ENCODE results near the gene CDYL.
"Not testable (repeated sequence)": the region's sequence is repeated elsewhere in the genome, so short reads cannot be mapped to it uniquely, and the experiment has no call there.

CDYL gene

DNA sequence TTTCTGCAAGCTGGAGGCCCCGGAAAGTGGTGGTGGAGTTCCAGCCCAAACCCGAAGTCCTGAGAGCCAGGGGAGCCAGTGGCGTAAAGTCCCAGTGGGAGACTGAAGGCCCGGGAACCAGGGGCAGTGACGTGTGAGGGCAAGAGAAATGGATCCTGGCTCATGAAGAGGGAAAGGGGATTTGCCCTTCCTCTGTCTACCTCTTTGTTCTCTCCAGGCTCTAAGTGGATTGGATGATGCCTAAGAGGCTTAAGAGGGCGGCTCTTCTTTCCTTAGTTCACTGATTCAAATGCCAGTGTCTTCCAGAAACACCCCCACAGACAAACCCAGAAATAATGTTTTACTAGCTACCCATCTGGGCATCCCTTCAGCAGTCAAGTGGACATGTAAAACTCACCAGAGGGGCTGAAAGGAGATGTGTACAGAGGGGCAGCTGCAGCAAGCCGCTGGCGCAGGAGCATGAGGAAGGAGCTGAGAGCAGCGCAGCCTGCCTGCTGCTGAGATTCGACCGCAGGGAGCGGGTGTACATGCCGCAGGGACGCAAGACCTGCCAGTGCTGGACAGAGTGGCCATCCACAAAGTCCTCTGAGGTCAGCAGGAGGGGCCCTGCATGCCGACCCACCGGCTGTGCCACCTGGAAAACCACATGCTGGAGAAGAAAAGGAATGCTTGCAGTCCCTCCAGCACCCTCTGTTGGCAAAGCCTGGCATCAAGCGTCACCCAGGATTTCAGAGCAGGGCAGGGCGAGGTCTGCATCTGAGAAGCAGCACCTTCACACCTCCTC, 29.5 kb downstream of the CDYL start:
- peak; percentile 11 for DNase-seq

DNA sequence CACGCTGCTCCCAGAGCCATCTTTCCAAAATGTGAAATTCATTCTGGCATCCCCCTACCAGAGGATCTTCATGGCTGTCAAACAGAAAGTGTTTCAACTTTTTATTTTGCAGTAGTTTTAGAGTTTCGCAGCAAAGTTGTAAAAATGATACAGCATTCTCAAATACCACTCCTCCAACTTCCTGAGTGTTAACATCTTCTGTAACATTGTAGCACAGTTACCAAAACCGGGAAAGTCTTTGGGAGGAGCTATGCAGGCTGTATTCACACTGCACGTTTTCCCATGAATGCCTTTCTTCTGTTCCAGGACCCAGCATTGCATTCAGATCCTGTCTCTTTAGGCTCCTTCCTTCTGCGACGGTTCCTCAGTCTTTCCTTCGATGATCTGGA, 30.1 kb downstream of the CDYL start:
- no peak for DNase-seq

DNA sequence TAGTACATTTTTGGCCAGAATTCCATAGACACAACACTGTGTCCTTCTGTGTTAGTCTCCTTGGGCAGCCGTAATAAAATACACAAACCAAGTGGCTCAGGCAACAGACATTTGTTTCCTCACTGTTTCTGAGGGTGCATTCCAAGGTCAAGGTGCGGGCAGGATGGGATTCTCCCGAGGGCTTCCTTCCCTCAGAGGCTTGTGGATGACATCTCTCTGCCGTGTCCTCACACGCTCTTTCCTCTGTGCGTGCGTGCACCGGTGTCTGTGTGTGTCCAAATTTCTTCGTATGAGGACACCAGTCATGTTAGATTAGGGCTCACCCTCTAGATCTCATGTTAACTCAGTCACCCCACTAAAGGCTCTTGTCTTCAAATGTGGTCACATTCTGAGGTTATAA, 30.6 kb downstream of the CDYL start:
- DNase-seq: no peak

DNA sequence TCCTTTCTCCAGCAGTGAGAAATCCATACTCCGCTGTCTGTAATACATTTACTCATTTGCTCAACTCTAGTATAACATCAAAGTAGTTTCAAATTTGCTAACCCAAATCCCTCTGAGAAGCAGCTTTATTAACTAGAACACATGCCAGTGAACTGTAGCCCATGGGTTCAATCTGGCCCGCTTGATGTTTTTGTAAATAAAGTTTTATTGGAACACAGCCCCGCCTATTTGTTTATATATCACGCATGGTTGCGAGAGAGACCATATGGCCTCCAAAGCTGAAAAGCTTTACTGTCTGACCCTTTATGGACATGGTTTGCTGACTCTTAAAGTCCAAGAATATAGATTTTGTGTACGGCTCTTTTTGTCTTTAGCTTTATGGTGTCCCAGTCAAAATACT, 32.2 kb downstream of the CDYL start:
- no peak for DNase-seq

DNA sequence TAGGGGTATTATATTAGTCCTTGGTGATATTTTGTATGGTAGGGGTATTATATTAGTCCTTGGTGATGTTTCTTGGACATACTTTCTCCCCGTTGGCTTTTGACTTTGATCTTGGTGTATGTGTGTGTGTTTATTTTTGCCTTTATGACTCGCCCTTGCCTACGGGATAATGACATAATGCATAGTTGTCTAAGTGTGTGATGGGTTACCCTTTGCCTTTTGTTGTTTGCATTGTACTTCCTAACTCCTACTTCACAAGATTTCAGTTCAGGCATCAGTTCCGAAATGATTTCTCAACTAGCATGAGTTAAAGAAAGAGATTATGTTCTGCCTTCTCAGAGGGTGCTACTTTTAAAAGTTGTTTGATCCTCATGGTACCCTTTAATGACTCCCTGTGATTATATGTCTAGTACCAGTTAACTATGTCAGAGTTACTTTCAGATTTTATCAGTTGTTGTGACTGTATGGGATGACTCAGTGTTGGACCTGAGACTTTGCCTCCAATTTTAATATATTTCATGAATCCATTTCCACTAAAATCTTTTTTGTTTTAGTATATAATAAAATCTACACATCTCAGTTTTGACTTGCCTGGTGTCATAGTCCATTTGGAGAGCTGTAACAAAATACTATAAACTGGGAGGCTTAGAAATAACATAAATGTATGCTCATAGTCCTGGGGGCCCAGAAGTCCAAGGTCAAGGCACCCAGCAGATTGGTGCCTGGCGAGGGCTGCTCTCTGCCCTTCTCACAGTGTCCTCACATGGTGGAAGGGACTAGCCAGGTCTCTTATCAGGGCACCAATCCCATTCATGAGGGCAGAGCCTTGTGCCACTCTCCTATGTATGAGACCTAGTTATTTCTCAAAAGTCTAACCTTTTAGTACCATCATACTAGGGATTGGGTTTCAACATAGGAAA, 34.1 kb downstream of the CDYL start:
- DNase-seq: no peak

DNA sequence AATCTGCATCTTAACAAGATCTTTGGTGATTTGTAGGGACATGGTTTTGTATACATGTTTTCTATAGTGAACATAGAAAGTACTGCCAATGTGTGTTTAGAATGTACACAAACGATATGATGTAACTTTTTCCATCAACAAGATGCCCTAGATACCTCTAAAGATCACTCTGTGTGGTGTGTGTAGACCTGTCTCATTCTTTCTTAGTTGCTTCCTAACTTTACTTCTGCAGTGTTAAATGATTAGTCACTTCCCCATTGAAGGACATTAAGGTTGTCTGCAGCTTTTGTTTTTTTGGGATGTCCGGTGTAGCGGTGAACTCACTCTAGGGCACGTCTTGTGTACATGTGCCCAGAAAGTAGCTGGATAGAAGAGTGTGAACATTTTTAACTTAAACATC, 35.9 kb downstream of the CDYL start:
- no peak for DNase-seq

DNA sequence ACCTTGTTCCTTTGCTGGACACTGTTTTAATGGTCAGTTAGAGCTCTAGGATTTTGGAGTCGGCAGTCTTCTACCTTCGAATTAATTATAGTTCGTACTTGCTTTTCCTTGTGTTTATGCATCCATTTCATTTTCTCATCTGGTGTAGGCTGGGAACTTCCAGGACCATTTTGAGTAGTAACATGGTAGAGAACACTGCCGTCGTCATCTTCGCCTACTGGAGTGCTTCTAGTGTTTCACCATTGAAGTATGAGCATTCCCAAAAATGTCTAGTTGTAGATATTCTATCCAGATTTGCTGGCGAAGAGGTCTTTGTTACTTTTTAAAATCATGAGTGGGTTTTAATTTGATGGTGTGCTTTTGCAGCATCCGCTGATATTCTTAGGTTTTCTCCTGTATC, 36.9 kb downstream of the CDYL start:
- DNase-seq: no peak

DNA sequence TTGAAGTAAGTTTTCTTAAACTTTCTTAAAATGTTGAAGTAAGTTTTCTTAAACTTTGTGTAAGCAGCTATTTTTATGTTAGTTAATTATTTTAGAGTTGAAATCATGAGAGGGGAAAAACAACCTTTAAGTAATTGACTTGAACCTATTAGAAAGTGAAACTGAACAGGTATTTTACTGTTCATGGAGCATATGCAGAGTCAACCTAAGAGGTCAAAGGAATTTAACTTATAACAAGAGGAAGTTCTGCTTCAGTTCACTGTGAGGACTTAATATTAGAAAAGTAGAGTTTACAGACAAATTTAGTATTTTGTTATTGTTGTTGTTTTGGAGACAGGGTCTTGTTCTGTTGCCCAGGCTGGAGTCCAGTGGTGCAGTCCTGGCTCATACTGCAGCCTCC, 38.0 kb downstream of the CDYL start:
- DNase-seq: no peak

DNA sequence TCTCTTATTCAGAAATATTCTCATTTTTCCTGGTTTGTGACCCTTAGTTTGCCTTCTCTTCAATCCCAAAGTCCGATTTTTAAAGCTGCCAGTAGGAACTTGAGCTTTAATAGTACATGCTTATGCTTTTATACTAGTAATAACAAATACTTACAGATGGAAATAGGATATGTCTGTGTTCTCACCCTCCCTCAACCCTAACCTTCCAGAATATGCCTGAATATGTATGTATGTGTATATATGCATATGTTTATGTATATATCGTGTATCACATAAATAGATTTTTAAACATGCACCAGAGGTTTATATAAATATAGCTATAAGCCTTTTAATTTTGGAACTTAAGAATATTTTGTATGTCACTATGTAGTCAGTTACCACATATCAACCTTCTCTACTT, 38.8 kb downstream of the CDYL start:
- no peak for DNase-seq

DNA sequence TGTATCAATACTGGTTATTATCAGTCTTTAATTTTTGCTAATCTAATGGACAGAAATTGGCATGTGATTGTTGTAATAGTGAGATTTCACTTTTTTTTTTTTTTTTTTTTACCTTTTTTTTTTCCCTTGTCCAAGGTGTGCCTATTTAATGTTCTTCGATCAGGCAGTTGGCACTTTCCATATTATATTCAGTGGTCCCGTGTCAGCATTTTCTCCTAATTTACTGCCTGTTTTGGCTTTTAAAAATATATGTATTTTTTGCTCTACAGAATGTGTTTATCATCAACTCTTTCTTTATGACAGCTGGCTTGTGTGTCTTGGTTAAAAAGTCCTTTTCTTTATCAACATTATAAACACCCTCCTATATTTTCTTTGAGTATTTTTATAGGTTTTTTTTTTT, 39.4 kb downstream of the CDYL start:
- DNase-seq: no peak

DNA sequence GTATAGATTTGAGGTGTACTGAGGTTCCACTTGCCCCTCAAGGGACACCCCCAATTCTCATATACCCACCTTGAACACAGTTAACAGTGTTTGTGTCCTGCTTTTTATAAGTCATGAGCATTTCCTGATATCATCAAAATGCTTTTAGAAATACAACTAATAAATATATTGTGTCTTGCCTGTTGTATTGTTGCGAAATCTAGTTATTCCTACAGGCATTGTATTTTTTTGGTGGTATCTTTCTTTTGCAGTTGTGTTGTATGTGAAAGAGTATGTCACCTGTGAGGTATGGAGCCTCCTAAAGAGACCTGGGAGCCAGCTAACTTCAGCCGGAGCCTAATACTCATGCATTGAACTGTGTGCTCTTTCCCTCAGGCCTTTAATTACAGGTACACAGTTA, 40.7 kb downstream of the CDYL start:
- no peak for DNase-seq

DNA sequence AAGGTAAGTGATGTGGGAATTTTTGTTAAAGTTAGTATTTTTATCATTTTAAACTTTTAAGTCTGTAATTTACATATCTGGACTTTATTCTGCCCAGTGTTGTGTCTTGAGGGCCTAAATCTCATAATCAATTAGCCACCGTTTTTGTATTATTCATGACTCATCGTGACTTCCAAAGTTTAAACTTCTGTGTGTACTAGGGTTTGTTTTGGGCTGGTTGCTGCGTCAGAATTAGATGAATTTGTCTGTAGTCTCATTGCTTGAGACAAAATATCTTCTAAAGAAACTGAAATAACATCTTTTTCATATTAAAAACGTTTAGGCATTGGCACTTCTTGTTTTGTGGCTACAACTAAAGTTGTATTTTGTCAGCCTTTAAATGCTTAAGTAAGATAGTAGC, 41.3 kb downstream of the CDYL start:
- DNase-seq: no peak

DNA sequence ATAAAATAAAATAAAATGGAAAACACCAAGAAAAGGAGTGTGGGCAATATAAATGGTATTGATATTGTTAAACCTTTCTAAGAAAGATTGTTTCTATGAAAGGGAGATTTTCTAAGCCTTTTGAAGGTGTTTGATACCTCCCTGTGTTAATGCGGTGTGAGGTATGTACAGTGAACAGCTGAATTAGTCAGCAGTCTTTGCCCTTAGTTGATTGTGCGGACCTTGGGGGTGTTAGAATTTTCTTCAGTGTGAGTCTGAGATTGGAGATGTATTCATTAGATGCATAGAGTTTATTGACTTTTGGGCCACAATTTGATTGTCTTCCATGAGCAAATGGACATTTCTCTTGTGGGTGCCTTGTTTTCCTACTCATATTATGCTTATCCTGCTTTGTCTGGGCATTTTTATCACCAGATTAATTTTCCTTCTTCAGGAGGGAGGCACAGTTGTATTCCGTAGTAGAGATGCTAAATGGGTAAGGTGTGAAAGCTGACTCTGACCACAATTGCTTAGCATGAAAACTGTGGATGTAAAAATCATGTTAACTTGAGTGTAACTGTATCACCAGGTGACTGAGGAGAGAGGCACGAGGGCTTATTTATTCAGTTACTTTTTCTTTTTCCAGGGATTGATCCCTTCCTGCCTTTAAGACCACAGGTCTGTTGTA, 42.2 kb downstream of the CDYL start:
- DNase-seq: no peak

DNA sequence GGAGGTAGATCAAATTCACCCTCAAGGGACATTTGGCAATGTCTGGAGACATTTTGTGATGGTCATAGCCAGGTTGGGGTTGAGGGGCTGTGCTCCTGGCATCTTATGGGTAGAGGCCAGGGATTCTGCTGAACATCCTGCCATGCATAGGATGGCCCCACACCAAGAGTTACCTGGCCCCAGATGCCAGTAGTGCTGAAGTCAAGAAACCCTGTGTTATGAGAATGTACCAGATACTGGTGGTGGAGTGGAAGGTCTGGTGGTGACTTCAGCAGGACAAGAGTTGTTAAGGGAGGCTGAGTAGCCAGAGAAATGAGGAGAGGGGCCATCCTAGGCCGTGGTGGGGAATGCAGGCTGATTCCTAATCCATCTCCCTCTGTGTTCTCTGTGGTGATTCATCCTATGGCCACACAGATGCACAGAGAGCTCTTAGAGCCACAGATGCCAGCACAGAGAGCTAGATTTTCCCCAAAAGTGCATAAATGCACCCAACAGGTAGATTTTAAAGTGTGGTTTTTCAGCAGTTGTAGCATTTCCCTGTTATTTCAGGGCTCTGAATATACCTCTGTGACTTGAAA, 43.6 kb downstream of the CDYL start:
- DNase-seq: no peak

DNA sequence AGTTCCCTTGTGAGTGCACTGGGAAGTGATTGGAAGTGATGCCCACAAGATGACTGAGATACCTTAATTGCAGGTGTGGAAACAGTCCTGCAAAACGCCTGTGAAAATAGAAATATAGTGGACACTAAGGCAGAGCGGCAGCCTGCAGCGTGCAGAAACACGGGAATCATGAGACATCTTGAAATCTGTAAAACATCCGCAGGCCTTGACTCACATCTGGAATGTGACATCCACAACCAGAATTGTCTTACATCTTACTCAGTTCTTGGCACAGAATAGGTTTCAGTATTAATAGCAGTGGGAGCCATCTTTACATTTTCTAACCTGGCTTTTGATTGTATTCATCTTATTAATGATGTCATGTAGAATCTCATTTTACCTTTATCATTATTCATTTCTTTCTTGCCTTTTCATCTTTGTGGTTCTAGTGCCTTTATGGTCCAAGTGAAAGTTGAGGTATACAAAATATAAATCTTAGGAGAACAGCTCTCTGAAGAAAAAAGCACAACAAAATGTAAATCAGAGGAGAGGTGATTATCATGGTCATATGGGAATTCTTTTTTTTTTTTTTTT, 44.6 kb downstream of the CDYL start:
- DNase-seq: no peak

DNA sequence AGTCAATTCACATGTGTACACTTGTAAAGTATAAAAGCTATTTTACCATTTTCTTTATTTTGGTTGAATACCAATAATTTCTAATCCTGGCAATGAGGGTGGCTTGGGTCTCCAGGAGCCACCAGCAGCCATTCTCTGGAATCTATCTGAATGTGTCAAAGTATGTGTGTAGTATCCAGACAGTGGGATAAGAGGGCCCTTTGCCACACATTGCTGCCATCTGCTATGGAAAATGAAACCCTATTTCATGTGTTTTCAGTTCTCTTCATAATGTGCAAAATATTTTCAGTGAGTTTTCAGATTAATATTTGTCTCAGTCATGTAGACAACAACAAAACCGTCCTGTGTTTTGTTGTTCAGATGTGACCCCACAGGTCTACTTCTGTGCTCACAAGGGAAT, 46.3 kb downstream of the CDYL start:
- no peak for DNase-seq

DNA sequence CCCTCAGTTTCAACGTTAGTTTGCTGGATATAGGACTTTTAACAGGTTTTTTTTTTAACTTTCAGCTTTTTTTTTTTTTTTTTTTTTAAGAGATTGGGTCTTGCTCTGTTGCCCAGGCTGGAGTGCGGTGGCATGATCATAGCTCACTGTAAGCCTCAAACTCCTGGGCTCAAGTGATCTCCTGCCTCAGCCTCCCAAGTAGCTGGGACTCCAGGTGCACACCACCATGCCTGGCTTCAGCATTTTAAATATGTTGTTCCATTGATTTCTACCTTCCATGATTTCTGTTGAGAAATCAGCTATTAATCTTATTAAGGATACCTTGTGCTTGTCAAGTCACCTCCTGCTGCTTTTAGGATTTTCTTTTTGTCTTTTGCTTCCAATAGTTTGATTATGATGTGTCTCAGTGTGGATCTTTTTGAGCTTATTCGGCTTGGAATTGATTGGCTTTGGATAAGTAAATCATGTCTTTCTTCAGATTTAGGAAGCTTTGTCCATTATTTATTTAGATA, 52.0 kb downstream of the CDYL start:
- no peak for DNase-seq

DNA sequence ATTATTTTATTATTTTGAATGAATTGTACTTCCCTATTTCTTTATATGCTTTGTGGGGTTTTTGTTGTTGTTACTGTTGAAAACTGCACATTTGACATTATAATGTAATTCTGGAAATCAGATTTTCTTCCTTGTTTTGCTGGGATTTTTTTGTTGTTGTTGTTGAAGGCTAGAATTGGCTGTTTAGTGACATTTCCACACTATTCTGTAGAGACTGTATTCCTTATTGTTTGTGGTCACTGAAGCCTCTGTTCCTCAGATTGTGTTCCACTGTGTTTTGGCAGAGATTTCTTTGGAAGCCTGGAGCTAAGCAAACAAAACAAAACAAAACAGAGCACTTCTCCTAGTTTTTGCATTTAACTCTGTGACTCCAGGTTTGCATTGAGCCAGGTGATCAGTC, 52.9 kb downstream of the CDYL start:
- no peak for DNase-seq

DNA sequence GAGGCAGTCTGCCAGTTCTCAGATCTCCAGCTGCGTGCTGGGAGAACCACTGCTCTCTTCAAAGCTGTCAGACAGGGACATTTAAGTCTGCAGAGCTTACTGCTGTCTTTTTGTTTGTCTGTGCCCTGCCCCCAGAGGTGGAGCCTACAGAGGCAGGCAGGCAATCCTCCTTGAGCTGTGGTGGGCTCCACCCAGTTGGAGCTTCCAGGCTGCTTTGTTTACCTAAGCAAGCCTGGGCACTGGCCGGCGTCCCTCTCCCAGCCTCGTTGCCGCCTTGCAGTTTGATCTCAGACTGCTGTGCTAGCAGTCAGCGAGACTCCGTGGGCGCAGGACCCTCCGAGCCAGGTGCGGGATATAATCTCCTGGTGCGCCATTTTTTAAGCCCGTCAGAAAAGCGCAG, 59.3 kb downstream of the CDYL start:
- not testable (repeated sequence) for DNase-seq

DNA sequence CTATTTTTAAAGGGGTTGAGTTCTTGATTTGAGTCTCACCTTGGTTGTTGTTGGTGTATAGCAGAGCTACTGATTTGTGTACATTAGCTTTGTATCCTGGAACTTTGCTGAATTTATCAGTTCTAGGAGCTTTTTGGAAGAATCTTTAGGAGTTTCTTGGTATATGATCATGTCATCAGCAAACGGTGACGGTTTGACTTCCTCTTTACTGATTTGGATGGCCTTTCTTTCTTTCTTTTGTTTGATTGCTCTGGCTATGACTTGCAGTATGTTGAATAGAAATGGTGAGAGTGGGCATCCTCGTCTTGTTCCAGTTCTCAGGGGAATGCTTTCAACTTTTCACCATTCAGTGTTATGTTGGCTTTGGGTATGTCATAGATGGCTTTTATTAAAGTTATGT, 64.0 kb downstream of the CDYL start:
- DNase-seq: no peak

DNA sequence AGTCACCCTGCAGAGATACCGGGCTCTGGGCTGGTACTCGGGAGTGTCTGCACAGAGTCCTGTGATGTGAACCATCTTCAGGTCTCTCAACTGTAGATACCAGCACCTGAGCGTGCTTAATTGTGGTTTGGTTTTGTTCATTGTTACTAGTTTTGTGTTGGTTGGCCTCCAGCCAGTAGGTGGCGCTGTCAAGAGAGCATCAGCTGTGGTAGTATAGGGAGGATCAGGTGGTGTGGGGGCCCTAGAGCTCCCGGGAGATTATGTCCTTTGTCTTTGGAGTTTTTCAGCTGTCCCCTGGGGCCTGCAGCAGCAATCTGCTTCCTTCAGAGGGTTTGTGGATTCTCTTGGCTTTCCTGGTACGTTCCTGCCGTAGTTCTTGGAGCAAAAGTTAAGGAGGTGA, 67.9 kb downstream of the CDYL start:
- no peak for DNase-seq

DNA sequence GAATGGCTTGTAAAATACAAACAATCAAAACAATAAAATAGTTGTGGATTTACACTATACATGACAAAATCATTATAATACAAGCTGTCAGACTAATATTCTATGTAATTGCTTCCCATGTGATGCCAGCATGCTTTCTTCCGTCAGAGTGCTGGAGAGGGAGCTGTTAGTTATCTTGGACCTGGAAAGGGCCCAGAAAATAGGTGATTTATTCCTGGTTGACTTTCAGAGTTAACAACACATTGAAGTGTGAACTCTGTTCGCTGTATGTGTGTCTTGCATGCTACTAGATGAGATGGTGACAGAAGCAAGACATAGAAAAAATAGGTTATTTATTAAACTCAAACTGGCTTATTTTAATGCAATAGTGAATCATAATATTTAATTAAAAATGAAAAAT, 70.2 kb downstream of the CDYL start:
- no peak for DNase-seq
